Suprapubic skin (tissue), 4 donors: ENCODE data around the gene ZNF77. TPM values are rescaled to one million over a fixed set of nuclear protein-coding genes. Genes with fewer than 3 reads are reported as not detected.

Experiments
- DNase-seq, 2 donors: peaks; one replicate each; pipeline ENCODE4 v3.0.0-alpha.2; 2019; ENCODE audit warnings: low spot score in 2 of 2
- H3K27ac ChIP-seq: fragments of 200-600 bp; sonication (generic); one replicate; pipeline ENCODE4 v1.5.1; 2019
- H3K27me3 ChIP-seq: fragments of 200-600 bp; sonication (generic); one replicate; pipeline ENCODE4 v1.5.1; 2019
- H3K36me3 ChIP-seq: fragments of 200-600 bp; sonication (generic); one replicate; pipeline ENCODE4 v1.5.1; 2019
- H3K4me1 ChIP-seq: fragments of 200-600 bp; sonication (generic); one replicate; pipeline ENCODE4 v1.5.1; 2019
- H3K4me3 ChIP-seq: fragments of 200-600 bp; sonication (generic); one replicate; pipeline ENCODE4 v1.5.1; 2019; ENCODE audit warnings: mild to moderate bottlenecking
- H3K9me3 ChIP-seq: fragments of 200-600 bp; sonication (generic); one replicate; pipeline ENCODE4 v1.5.1; 2019
- EP300 ChIP-seq: sonication (generic); formaldehyde crosslinking; IDR thresholded peaks from one replicate; pipeline ENCODE4 v1.6.1; 2017; ENCODE audit warnings: antibody characterized with exemption
- POLR2A ChIP-seq, 2 donors: fragments of 450-650 bp; IDR thresholded peaks; one replicate each; pipeline ENCODE4 v1.6.1; 2017; ENCODE audit warnings: antibody characterized with exemption in 2 of 2, mild to moderate bottlenecking in 2 of 2, moderate library complexity in 2 of 2
- POLR2AphosphoS5 ChIP-seq, 3 donors: sonication (generic); formaldehyde crosslinking; IDR thresholded peaks; one replicate each; pipeline ENCODE4 v1.6.1; 2017; ENCODE audit warnings: antibody characterized with exemption in 3 of 3
- WGBS: methylation state at CpG from one replicate; pipeline ENCODE4 v1.1.5; 2018; 5-methylcytosine and 5-hydroxymethylcytosine counted together
- total RNA-seq, 4 donors: library from RNA; depleted of rRNA; stranded (reverse); fragments of >200 nt; gene quantifications; one replicate each; pipeline ENCODE4 v1.1.0, GENCODE V29; 2016
- TF ChIP-seq, protein P1 (sequence below), 2 donors: fragments of 200-600 bp in 1 of 2; fragments of 450-650 bp in 1 of 2; sonication (generic) in 1 of 2; IDR thresholded peaks; one replicate each; pipeline ENCODE4 v1.5.1; 2016 to 2019; ENCODE audit warnings: antibody characterized with exemption in 2 of 2, mild to moderate bottlenecking in 1 of 2, moderate library complexity in 1 of 2

Gene ZNF77
- total RNA-seq, 4 donors from 2014 or later, result 2.8 to 5.6 (median 3.9) TPM

DNA sequence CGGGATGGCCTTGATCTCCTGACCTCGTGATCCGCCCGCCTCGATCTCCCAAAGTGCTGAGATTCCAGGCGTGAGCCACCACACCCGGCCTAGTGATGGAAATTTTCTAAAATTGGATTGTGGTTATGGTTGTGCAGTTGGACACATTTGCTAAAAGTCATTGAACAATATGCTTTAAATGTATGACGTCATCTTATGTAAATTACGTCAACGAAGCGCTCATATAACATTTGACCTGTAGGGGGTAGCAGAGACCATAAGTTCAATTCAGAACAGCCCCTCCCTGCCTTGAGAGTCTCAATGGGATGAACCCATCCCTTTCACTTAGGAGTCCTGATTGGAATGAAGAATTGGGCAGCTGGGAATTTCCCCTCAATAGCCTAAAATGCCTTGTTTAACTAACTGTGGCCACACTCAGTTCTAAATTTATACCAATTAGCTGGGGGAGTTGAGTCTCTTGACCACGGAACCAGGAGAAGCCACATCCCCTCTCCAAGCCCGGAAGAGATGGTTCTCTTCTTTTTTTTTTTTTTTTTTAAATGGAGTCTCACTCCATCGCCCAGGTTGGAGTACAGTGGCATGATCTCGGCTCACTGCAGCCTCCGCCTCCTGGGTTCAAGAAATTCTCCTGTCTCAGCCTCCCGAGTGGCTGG lies 17.4 kb upstream of the ZNF77 start:
- Histone ChIP-seq H3K4me3 (peak overlapping the region; percentile 14), H3K27ac (no peak overlapping the region)

DNA sequence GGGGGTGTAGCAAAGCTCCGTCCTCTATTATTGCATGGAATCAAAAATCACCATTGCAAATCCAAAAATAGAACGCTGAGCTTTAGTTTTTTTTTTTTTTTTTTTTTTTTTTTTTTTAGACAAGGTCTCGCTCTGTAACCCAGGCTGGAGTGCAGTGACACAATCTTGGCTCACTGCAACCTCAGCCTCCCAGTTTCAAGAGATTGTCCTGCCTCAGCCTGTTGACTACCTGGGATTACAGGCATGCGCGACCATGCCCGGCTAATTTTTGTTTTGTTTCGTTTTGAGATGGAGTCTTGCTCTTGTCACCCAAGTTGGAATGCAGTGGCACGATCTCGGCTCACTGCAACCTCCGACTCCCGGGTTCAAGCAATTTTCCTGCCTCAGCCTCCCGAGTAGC lies 15.3 kb upstream of the ZNF77 start:
- H3K27ac ChIP-seq, result no peak overlapping the region
- H3K9me3 ChIP-seq, result no peaks in the 10 kb centered on the region
- no peaks in the 10 kb centered on the region for H3K27me3 ChIP-seq
- no peaks in the 10 kb centered on the region for H3K36me3 ChIP-seq
- TF ChIP-seq, protein P1, sequence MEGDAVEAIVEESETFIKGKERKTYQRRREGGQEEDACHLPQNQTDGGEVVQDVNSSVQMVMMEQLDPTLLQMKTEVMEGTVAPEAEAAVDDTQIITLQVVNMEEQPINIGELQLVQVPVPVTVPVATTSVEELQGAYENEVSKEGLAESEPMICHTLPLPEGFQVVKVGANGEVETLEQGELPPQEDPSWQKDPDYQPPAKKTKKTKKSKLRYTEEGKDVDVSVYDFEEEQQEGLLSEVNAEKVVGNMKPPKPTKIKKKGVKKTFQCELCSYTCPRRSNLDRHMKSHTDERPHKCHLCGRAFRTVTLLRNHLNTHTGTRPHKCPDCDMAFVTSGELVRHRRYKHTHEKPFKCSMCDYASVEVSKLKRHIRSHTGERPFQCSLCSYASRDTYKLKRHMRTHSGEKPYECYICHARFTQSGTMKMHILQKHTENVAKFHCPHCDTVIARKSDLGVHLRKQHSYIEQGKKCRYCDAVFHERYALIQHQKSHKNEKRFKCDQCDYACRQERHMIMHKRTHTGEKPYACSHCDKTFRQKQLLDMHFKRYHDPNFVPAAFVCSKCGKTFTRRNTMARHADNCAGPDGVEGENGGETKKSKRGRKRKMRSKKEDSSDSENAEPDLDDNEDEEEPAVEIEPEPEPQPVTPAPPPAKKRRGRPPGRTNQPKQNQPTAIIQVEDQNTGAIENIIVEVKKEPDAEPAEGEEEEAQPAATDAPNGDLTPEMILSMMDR (IDR thresholded peaks at IDR 0.05), result no peak
- TF ChIP-seq POLR2A (IDR thresholded peaks at IDR 0.05), result no peak
- no peak for TF ChIP-seq POLR2AphosphoS5 (IDR thresholded peaks at IDR 0.05)
- TF ChIP-seq EP300, result no peak
- peaks cover 6% of the 10 kb centered on the region for H3K4me1 ChIP-seq
- H3K4me3 ChIP-seq, result no peak overlapping the region
- DNase-seq, result no peak
- whole genome bisulfite sequencing, result 61% methylated on average over 12 of the region's 12 CpGs

More for the DNA sequence above, 17.4 kb upstream of the ZNF77 start:
- WGBS, result 32% methylated on average over 17 of the region's 17 CpGs
- TF ChIP-seq POLR2AphosphoS5 (IDR thresholded peaks at IDR 0.05) (peak in 1 of 3 donors; percentile 76), EP300 (no peak)
- TF ChIP-seq, protein P1 (IDR thresholded peaks at IDR 0.05), result peak; percentile 68 to 93
- Histone ChIP-seq H3K36me3 (no peaks in the 10 kb centered on the region), H3K4me1 (peaks cover 6% of the 10 kb centered on the region), H3K9me3 (no peaks in the 10 kb centered on the region), H3K27me3 (no peaks in the 10 kb centered on the region)
- no peak for DNase-seq

DNA sequence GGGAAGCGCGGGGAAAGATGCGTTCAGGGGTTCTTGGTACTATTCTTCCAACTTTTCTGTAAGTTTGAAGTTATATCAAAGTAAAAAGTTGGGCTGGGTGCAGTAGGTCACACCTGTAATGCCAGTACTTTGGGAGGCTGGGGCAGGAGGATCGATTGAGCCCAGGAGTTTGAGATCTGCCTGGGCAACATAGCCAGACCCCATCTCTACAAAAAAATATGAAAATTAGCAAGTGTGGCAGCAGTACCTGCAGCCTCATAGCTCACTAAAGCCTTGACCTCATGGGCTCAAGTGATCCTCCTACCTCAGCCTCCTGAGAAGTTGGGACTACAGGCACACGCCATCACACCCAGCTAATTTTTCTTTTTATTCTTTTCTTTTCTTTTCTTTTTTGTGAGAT lies 12.4 kb upstream of the ZNF77 start:
- 97% methylated on average over 5 of the region's 5 CpGs for WGBS
- Histone ChIP-seq H3K9me3 (no peaks in the 10 kb centered on the region), H3K4me3 (no peak overlapping the region), H3K4me1 (peaks cover 21% of the 10 kb centered on the region), H3K36me3 (no peaks in the 10 kb centered on the region), H3K27ac (no peak overlapping the region), H3K27me3 (no peaks in the 10 kb centered on the region)
- no peak for DNase-seq
- TF ChIP-seq, protein P1 (IDR thresholded peaks at IDR 0.05), result no peak
- TF ChIP-seq POLR2AphosphoS5 (IDR thresholded peaks at IDR 0.05) (no peak), POLR2A (IDR thresholded peaks at IDR 0.05) (no peak), EP300 (no peak)

DNA sequence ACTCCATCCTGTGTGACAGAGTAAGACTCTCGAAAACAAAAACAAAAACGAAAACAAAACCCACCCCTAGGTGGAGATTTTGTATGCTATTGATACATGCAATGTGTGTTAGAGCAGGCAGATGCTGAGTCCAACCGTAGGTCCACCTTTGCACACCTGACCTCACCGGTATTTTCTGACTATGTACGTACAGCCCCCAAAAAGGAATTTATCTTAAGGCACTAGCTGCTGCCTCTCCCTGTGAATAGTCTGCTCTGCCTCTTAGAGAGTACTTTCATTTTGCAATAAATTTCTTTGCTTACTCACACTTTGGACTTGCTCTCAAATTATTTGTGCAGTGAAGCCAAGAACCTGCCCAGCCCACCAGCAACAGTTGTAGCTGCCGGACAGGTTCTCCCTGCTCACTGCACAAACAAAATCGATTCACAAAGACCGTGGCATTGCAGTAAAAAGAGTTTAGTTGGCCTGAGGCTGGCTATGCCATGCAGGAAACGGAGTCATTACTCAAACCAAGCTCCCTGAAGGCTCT lies 8.2 kb upstream of the ZNF77 start:
- H3K27me3 ChIP-seq, result no peaks in the 10 kb centered on the region
- H3K9me3 ChIP-seq, result no peaks in the 10 kb centered on the region
- peak overlapping the region; percentile 41 for H3K4me3 ChIP-seq
- H3K27ac ChIP-seq, result peak overlapping the region; percentile 84
- peaks cover 47% of the 10 kb centered on the region for H3K4me1 ChIP-seq
- no peak for DNase-seq
- no peaks in the 10 kb centered on the region for H3K36me3 ChIP-seq
- WGBS, result 47% methylated on average over 9 of the region's 9 CpGs
- no peak for TF ChIP-seq EP300
- peak in 2 of 3 donors; percentile 58 to 74 for TF ChIP-seq POLR2AphosphoS5 (IDR thresholded peaks at IDR 0.05)

DNA sequence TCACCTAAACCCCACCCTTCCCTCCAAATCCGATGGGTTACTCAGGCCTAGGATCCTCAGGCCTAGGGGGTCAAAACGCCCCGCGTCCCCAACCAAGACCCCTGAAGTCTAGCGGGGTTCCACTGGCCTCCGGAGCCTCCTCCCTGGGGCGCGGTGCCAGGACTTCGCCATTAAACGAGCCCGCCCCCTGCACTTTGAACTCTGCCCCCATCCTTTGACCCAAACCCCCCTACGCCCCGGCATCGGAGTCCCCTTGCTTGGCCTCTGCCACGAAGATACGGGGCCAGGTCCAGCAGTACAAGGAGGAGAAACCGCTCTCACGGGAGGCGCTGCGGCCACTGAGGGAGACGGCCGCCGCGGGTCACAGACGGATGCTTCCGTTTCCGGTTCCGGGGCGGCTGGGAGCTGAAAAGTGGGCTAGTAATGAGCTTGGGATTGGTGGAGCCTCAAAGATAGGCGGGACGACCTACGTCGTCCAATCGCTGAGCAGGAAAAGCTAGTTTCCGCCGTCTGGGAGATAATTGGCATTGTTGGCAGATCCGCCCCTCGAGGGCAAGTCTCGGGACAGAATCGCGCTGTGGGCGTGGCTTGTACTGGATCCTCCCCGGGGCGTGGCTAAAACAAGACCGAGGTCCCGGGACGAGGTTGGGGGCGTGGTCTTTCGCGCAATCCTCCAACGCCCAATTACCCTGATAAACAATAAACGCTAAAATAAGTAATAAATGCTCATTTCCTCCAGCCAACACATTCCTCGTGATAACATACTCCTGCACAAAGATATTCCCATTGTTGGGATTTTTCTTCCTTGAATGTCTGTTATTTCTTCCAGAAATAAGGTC lies 5.7 kb upstream of the ZNF77 start:
- Histone ChIP-seq H3K4me3 (peak overlapping the region; percentile 90), H3K4me1 (peaks cover 53% of the 10 kb centered on the region), H3K36me3 (no peaks in the 10 kb centered on the region), H3K27ac (peak overlapping the region; percentile 98), H3K9me3 (no peaks in the 10 kb centered on the region), H3K27me3 (no peaks in the 10 kb centered on the region)
- TF ChIP-seq POLR2A (IDR thresholded peaks at IDR 0.05) (peak; percentile 58 to 72), EP300 (no peak), POLR2AphosphoS5 (IDR thresholded peaks at IDR 0.05) (peak; percentile 59 to 94 (median 77))
- TF ChIP-seq, protein P1 (IDR thresholded peaks at IDR 0.05), result no peak
- WGBS, result under 1% methylated on average over 31 of the region's 53 CpGs
- peak; percentile 100 for DNase-seq
